ENCODE measurements around the gene SMTN.

- TF ChIP-seq CTCF (IDR thresholded peaks at IDR 0.05) (no peak), EP300 (IDR thresholded peaks at IDR 0.05) (no peak), POLR2A (IDR thresholded peaks at IDR 0.05) (no peak)
Measured at GRCh38 chr22:31044262-31044861, 36.8 kb upstream of the SMTN start.
